Measurements from ENCODE around the gene C20orf144.

Gene C20orf144

DNA sequence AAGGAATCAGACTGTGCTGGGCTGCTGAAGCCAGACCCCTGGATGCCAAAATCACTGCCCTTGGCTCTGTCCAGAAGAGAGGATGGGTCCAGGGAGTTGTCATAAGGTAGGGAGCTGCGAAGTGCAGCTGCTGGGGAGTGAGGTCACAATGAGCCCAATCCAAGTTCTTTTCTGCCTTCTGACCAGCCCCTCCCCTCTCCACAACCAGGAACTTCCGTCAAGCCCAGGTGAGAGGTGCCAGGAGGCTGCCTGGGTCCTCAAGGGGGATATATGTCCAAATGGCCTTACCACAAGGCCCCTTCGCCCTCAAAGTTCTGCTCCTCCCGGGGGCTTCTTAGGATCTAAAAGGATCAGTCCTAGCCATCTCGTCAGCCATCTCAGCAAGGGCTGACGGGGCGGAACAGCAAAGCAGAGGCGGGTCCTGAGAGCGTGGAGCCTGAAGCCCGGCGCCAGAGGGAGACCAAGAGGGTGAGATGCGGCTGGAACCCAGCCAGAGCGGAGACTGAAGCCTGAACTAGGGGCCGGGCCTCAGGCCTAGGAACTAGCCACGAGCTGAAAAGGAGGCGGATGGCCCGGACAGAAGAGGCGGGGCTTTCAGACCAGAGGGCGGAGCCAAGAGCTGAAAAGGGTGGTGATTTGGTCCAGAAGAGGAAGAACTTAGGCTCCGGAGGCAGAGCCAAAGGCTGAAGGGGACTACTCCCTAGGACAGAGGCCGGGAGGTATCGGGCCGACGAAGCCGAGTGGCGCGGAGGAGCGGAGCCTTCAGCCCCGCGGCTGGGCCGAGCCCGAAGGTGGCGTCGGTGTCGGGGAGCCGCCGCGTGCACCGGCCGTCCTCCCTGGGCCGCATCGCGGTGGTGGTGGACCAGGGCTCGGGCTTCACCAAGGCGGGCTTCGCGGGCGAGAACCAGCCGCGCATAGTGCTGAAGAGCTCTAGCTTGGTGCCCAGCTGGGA is 4.4 kb downstream of the C20orf144 start, which contains the start of gene ACTL10:
Gene ACTL10 (plus strand): TSS at position 651 of the 952 bp plus-strand sequence. CDS start 555 bp downstream, outside the sequence.
- peak; percentile 94 to 96 for DNase-seq

DNA sequence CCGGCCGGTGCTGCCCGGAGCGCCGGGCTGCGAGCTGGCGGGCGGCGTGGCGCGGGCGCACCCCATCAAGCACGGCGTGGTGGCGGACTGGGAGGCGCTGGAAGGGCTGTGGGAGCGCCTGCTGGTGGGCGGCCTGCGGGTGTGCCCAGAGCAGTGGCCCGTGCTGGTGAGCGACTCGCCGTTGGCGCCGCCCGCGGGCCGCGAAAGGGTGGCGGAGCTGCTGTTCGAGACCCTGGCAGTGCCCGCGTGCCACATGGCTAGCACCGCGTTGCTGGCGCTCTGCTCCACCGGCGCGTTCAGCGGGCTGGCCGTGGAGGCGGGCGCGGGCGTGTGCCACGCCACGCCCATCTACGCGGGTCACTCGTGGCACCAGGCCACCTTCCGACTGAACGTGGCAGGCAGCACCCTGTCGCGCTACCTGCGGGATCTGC is 5.1 kb downstream of the C20orf144 start:
- peak; percentile 29 to 40 for DNase-seq

DNA sequence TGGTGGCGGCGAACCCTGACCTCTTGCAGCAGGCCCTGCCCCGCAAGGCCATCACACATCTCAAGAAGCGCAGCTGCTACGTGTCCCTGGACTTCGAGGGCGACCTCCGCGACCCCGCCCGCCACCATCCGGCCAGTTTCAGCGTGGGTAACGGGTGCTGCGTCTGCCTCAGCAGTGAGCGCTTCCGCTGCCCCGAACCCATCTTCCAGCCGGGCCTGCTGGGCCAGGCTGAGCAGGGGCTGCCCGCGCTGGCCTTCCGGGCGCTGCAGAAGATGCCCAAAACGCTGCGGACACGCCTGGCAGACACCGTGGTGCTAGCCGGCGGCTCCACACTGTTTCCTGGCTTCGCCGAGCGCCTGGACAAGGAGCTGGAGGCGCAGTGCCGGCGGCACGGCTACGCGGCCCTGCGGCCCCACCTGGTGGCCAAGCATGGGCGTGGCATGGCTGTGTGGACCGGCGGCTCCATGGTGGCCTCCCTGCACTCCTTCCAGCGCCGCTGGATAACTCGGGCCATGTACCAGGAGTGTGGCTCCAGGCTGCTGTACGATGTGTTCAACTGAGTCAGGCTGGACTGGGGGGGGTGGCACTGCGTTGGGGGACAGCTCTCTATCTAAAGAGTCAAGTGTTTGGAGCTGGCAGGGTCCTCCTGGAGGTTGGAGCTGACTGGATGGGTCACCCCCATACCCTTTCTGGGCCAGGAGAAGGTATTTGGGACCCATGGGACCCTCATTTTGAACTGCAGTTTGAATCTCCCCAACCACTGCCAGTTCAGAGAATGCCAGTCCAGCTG is 5.7 kb downstream of the C20orf144 start:
- peak; percentile 68 to 72 for DNase-seq

DNA sequence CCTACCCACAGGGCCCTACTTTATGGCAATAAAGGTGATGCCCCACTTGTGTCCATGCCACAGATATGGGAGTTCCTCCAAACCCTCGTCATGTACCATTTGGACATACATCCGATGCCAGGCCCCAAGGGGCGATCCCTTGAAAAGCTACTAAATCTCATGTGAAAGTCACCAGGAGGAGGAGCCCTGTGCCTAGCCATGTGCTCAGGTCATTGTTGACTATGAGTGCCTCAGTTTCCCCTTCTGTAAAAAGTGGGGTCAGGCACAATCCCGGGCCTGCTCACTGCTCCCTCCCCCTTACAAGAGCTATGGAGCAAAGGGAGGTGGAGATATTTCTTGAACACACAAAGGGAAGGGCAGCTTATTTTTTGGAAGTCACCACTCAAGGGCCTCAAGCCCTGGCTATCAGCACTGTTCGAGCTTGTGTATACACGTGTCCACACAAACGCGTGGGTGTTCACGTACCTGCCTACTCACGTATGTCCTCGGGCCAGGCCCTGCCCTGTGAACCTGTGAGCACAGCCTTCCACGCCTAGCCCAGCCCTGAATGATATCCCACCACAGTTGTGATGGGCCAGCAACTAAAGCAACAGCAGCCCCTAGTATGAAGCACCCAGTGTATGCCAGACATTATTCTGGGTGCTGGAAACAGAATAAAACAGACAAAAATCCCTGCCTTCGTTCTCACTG is 6.5 kb downstream of the C20orf144 start:
- DNase-seq, result no peak

DNA sequence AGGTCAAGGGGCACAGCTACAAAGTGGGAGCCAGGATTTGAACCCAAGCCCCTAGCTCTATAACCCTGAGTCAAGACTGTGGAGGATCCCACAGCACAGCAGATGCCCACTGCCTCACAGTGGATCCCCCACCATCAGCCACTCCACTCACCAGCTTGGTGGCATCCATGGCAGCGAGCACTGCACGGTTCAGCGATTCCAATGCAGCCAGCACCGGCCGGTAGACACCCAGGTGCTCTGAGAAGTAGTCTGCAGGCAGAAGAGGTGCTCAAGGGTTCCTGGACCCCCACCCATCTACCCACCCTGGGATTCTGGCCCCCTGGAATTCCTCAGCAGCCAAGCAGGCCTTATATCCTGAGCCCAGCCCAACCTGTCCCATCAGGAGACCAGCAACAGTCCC is 7.1 kb downstream of the C20orf144 start:
- DNase-seq, result no peak

DNA sequence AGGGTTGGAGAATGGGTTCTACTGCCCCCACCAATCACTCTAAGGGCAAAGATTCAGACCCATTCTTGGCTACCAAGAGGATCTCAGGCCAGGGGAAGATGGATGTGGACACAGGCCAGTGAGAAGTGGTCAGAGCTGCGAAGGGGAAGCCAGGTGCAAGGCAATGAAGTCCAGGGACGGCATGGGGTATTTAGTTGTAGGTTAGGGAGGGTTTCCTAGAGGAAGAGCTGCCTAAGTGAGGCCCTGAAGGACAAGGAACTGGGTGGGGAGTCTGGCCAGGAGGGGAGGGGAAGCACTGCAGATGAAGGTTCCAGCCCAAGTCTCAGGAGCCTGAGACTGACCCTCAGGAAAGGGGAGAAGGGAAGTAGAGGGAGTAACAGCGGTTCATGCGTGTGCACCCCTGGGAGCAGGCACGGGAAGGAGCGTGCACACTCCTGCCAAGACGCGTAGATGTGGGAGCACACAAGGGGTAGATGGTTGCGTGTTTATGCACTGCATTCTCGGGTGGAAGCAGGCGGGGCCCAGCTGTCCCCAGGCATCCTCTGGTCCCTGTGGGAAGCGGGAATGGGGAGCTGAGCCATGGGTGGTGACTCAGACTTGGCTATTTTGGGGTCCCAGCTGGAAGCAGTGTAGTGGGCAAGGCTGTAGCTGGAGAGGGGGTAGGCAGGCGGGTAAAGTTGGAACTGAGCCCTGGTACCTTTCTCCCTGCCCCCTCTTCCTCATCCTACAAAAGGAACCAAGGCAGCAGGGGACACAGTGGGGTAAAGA is 7.9 kb downstream of the C20orf144 start:
- no peak for DNase-seq

DNA sequence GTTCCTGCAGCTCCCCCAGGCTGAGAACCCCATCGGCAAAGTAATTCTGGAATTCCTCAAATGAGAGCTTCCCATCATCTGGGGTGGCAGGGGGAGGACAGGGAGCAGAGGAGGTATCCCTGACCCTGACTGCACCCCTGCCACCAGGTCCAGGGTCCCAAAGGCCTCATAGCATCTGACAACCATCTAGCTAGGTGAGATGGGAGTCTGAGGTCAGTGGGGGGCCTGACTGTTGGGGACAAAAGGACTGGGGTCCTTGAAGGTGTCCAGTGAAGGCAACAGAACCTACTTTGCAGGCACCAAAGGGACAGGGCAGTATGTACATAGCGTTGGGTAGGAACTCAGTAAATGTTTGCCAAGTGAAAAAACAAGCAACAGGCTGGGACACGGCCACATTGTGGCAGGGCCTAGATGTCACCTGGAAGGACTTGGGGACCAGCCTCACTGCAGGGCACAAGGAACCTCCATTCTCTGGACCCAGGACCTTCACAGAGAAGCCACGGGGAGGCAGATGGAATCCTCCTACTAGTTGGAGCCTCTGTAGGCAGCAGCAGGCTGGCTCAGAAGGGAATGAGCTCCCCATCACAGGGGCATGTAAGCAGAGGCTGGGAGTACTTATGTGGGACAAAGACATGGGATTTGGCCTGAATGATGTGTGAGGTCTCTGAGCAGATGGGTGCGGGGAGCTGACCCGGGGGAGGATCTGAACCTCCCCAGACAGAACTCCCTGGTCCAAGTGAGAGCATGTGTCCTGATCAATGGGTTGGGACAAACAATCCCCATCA is 8.8 kb downstream of the C20orf144 start:
- DNase-seq, result no peak

DNA sequence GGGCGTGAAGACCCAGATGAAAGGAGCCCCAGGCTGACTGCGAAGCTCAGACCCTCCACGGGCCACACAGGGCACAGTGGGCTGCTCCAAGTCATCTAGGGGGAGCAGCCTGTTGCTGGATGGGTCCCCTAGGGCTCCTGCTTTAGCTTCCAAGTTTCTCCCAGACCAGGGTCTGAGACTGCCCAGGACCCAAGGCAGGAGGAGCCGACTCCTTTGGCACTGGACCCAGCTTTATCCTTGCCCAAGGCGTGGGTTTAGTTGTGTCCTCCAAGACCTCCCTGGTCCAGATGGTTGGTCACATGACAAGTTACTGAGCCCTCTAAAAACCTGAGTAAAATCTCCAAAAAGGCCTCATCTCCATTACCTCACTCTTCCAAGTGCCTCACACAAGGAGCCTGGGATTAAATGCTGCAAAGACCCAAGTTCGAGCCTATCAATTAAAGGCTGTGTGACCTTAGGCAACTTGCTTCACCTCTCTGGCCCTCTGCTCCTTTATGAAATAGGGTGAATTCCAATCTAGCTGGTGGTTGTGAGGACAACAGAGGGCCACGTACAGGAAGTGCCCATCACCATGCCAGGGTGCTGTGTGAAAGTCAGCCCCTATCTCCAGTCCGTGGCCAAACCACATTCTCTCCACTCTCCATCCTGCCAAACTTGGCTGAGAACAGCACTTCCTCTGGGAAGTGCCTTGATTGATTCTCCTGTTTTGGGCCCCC is 9.6 kb downstream of the C20orf144 start:
- DNase-seq, result no peak

DNA sequence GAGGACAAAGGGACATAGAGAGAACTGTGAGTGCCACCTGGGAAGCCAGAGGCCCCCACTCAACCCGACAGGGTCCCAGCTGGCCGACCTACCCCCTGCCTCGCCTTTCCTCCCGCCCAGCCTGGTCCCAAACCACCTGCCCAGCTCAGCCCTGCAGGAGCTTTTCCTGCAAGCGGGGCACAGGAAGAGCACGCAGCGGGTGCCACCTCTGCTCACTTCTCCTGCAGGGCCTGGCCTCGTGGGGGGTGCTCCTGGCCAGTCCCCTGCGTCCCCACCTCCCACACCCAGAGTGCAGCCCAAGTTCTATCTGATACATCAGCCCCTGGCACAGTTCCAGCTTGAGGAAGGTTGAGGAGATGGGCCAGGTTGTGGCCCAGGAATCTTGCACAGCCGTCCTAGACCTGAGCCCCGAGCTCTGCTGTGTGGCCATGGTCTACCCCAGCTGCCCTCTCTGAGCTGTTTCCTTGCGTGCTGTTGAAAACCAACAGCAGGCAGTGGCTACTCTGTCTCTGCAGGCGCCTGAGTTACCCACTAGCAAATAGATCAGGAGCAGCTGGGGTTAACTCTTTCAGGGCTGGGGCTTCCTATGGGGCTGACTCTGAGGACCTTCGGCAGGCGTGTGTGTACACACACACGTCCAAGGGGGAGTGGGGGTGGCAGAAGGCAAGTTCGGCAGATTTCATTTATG is 10.4 kb downstream of the C20orf144 start:
- DNase-seq, result peak; percentile 35 to 55

DNA sequence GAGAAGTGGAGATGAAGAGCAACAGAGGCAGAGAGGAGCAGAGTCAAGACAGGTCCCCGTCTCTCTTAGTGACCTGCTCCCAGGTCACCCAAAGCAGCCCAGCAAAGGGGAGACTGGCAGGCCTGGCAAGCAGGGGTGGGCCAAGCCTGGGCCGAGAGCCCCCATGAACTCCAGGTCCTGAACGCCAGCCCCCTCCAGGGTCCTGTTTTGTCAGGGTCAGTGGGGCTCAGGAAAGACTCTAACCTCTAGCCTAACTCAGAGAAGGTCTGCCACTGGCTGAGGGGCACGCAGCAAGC is 10.9 kb downstream of the C20orf144 start:
- no peak for DNase-seq

DNA sequence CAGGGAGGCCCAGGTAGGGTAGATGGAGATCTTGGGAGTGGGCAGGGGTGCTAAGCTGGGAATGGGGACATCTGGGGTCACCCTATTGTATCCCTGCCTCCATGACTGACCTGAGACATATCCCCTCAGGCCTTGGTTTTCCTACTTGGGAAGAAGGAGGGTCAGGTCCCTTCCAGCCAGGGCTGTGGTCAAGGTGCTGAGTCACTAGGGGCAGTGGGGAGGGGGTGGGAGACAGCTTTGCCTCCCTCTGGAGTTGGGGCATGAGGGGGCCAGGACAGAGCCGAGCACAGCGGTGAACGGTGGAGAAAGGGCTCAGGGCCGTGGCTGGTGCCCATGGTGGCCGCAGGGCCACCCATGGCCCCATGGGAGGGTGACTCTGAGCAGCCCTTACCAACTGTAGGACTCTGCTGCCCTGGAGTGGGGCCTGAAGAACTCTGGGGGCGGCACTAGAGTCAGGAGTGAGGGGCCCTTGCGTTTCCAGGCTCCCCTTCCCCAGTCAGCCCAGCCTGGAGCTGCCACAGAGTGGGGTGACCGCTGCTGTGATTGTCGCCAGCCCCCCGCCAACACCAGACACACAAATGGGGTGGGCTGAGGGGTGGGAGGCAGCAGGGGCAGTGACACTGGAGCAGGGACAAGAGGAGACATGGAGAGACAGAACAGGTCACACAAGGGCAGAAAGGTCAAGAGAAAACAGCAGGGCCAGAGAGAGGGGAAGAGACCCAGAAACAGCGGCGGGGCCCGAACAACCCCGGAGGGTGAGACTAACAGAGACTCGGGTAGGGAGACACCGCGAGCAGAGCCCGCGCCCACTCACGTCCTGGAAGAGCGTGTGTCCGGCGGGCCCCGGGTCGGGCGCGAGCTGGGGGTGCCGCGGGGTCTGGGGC is 11.5 kb downstream of the C20orf144 start:
- DNase-seq, result no peak

DNA sequence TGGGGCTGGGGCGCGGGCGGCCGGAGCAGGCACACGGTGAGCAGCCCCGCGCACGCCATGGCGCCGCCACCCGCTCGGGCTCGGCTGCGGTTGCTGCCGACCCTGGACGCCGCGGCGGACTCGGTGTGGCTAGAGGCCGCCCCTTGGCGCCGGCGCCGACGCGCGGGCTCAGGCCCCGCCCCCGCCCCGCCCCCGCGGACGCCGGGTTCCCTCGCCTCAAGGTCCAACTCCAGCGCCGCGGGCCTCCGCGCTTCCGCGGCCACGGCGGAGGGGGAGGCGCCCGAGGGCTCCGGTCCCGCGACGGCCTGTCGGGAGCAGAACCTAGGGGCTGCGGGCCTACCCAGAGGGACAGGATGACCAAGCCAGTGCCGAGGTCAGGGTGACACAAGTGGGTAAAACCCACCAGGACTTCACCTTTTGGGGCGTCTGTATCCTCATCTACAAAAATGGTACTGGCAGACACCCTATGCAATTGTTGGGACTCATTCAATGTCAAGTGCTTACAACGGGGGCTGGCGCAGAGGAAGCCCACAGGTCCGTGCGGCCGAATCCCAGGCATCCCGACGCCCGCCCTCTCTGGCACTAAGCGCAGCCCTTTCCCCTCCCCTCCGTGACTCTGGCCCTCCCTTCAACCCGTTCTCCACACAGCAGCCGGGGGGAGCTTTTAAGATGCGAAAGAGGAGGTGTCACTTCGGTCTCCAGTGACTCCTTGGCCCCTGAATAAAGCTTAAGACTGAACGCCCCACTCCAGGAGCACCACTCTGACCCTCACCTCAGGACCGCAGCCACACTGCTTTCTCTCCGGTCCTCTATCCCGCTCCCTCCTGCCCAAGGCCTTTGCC is 12.4 kb downstream of the C20orf144 start, which contains the start of gene NECAB3:
Gene NECAB3 (minus strand): TSS at position 135 of the 842 bp plus-strand sequence. CDS start 76 bp downstream, at position 59.
- DNase-seq, result peak; percentile 70 to 77

DNA sequence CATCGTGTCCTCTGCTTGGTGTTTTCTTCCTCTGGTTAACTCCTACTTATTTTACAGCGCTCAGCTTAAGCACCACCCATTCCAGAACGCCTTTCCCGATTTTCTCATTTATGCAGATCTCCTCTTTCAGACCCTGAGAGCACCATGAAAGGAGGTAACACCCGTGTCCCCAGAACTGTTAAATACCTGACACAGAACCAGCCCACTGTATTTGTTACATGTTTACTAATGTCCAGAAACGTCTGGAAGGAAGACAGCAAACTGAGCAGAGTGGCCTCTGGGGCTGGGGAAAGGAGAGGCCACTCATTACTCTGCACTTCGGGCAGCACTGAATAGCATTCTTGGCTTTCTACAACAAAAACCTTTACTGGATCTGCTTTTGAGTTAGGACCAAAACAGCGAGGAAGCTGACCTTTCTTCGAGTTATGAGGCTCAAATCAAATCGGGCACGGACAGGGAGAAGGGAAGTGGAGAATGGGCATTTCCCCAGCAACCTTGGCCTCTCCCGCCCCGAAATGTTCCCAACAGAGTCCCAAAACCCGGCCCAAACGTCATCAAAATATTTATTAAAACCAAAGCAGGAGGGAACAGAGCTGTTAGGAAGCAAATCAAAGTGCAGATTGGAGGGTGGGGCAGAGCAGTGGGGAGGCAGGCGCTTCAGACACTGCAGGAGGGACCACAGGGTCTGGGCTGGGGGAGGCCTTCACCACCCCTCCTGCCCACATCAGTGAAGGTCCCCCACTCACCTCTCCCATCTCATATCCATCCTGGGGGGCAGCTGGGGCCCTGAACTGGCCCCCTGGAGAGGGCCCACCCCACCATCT is 13.2 kb downstream of the C20orf144 start:
- DNase-seq, result no peak

DNA sequence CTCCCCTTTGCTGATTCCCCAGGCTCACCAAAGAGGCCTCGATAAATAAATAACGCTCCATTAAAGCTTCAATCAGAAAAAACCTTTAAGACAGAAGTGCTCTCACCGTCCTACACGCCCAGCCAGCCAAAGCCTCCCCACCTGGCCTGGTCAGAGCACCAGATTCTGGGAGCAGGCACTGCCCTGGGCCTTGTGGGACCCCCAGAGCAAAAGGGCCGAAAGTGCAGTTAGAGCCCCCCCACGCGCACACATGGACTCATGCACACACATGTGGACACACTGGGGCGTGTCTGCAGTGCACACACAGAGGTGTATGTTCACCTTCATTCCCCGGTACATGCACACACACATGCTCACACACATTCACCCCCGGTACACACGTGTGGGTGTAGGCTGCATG is 14.0 kb downstream of the C20orf144 start:
- no peak for DNase-seq

DNA sequence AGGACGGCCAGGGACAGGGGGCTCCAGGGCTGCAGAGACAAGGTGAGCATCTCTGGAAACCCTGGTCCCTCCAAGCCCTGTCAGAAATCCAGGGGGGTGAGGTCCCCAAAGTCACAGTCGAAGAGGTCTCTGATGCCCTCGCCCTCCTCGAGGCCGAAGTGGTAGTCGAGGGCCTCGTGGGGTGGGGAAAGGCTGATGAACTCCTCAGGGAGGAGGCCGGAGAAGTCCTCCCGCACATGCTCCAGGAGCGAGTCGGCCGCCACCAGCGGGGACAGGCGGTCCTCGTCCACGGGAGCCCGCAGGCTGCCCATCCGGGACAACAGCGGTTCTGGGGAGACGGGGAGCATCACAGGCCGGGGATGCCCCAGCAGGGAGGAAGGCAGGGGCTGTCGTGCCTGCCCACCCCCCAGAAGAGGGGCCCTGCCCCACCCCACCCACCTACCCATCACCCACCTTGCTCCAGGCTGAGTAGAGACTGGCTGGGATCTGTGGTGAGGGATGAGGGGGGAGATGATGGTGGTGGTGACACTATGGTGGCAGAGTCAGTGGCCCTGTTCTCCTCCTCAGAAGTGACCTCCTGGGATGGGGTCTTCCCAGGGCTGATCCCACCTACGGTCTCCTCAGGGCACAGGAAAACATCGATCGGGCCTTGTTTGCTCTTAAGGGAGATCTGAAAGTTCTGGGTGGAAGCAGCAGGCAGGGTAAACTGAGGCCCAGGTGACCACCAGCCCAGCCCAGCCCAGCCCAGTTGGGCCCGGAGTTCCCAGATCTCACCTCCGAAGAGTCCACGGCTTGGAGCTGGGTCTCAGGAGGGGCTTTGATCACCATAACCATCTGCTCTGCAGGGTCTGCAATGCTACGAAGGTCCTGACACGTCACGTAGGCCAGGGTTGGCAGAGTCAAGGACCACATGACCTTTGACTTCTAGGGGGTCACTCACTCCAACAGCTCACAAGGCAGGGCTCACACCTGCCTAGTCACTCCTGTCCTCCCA is 14.8 kb downstream of the C20orf144 start:
- no peak for DNase-seq
